ENCODE results near the gene TMEM201. TPM values are rescaled to one million over a fixed set of nuclear protein-coding genes. Genes with fewer than 3 reads are reported as not detected.

The TMEM201 gene
- total and polyA plus RNA-seq, 2 of the 4 experiments (the other 2 are of a cell fraction), result 1.3 to 8.7 TPM

- Histone ChIP-seq H3K18ac (ENCODE audit: low read depth, low read length) (no peak overlapping the region), H3K4me2 (ENCODE audit: low read depth, low read length) (no peak overlapping the region), H4K5ac (ENCODE audit: low read depth, low read length) (no peak overlapping the region), H3K4me3 (ENCODE audit: insufficient read depth, low read depth, low read length) (no peak overlapping the region), H2AK5ac (ENCODE audit: low read depth, low read length) (no peak overlapping the region), H2BK120ac (ENCODE audit: low read depth, low read length) (no peak overlapping the region), H3K23ac (ENCODE audit: low read depth, low read length) (no peak overlapping the region), H3K4me1 (ENCODE audit: control insufficient read depth, insufficient read depth, low read length) (peaks cover 3% of the 10 kb centered on the region; the same call in 1 of the 2 replicates), H3K27ac (ENCODE audit: insufficient read depth, low read length) (no peak overlapping the region), H3K27me3 (ENCODE audit: control insufficient read depth, insufficient read depth, low read length) (no peaks in the 10 kb centered on the region), H3K9ac (ENCODE audit: low read depth, low read length) (no peak overlapping the region), H2BK15ac (ENCODE audit: low read depth, low read length) (no peak overlapping the region), H3K36me3 (ENCODE audit: control insufficient read depth, insufficient read depth, low read length) (peaks cover 30% of the 10 kb centered on the region; the same call in 1 of the 2 replicates), H4K20me1 (ENCODE audit: insufficient read depth, low read length) (peaks cover 8% of the 10 kb centered on the region; the same call in 1 of the 2 replicates), H2BK20ac (ENCODE audit: low read depth, low read length) (no peak overlapping the region), H3K56ac (ENCODE audit: extremely low read depth, insufficient read depth, low read length) (no peak overlapping the region), H2BK5ac (ENCODE audit: low read depth, low read length, poor library complexity, severe bottlenecking) (no peak overlapping the region), H4K91ac (ENCODE audit: insufficient read depth, low read depth, low read length) (no peak overlapping the region), H2AK9ac (replicated peaks; ENCODE audit: low read depth, low read length, poor library complexity) (no peak overlapping the region), H3K9me3 (ENCODE audit: control insufficient read depth, insufficient read depth, low read length) (no peaks in the 10 kb centered on the region), H3K9me1 (ENCODE audit: insufficient read depth, low read length) (no peaks in the 10 kb centered on the region), H3K4ac (ENCODE audit: low read depth, low read length) (no peak overlapping the region), H4K8ac (ENCODE audit: low read depth in 2 of 2, low read length in 2 of 2) (no peak overlapping the region), H3K14ac (replicated peaks; ENCODE audit: low read depth, low read length) (no peak overlapping the region), H3K79me1 (ENCODE audit: low read depth in 1 of 2, low read length in 2 of 2) (peaks cover 0 to 11% of the 10 kb centered on the region in 2 experiments; a peak in 2 of 4 replicates), H2AFZ (replicated peaks; ENCODE audit: low read length, poor library complexity) (no peak overlapping the region)
- TF ChIP-seq MAZ (IDR thresholded peaks at IDR 0.05; ENCODE audit: borderline replicate concordance, low read depth, low read length) (no peak), RCOR1 (IDR thresholded peaks at IDR 0.05; ENCODE audit: insufficient replicate concordance, low read length) (no peak), USF2 (IDR thresholded peaks at IDR 0.05; ENCODE audit: low read depth, low read length) (no peak), CTCF (conservative IDR thresholded peaks at IDR 0.05; ENCODE audit: low read depth, low read length) (no peak), BHLHE40 (IDR thresholded peaks at IDR 0.05; ENCODE audit: low read depth, low read length) (no peak)
- 96% methylated on average over 21 of the region's 39 CpGs; no CpG with 5 or more reads in 1 of the 2 experiments for WGBS, 2 experiments (ENCODE audit: extremely low coverage in 2 of 2, insufficient read length in 1 of 2)
- ATAC-seq (ENCODE audit: low read depth) (no peak), DNase-seq (no peak)
- in situ Hi-C loops (cut with MboI; ENCODE audit: low sequenced_read_pairs), result no loop called here
- dilution Hi-C loops (cut with HindIII; ENCODE audit: low sequenced_read_pairs, unreplicated experiment), result no loop called here
- intact Hi-C loops (cut with micrococcal nuclease), result no loop called here
- no TSS peak for BruUV-seq (replicated peaks)
- CTCF ChIA-PET, result no interaction called here
- POLR2A ChIA-PET (ENCODE audit: unreplicated experiment), result no interaction called here
Measured at GRCh38 chr1:9600861-9601834, 12.4 kb downstream of the TMEM201 start.

All from IMR-90 (cell line).